Esophagus muscularis mucosa (tissue), 4 donors: ENCODE results near the gene PACSIN1. TPM values are rescaled to one million over a fixed set of nuclear protein-coding genes. Genes with fewer than 3 reads are reported as not detected.

Experiments used
- DNase-seq: peaks from one replicate; pipeline ENCODE4 v3.0.0-alpha.2; 2017; ENCODE audit errors: extremely low spot score
- H3K27ac ChIP-seq, 4 donors: fragments of 200-600 bp; sonication (generic); replicated peaks in 1 of 4; 1 replicate in 3 of 4; 2 replicates in 1 of 4; pipeline ENCODE4 v1.5.1; 2016 to 2019; ENCODE audit warnings: mild to moderate bottlenecking in 1 of 4
- H3K27me3 ChIP-seq, 4 donors: fragments of 200-600 bp; sonication (generic); one replicate each; pipeline versions ENCODE4 v1.5.1 to v1.6.0; 2016 to 2019
- H3K36me3 ChIP-seq, 4 donors: fragments of 200-600 bp; sonication (generic); one replicate each; pipeline ENCODE4 v1.5.1; 2016 to 2019
- H3K4me1 ChIP-seq, 4 donors: fragments of 200-600 bp; sonication (generic); one replicate each; pipeline ENCODE4 v1.5.1; 2016 to 2019
- H3K4me3 ChIP-seq, 4 donors: fragments of 200-600 bp; sonication (generic); 1 replicate in 2 of 4; 2 replicates in 2 of 4; pipeline ENCODE4 v1.5.1; 2016 to 2019; ENCODE audit warnings: mild to moderate bottlenecking in 4 of 4, moderate library complexity in 1 of 4
- H3K9me3 ChIP-seq, 4 donors: fragments of 200-600 bp; sonication (generic); 1 replicate in 3 of 4; 2 replicates in 1 of 4; pipeline ENCODE4 v1.5.1; 2016 to 2019
- EP300 ChIP-seq: sonication (generic); formaldehyde crosslinking; IDR thresholded peaks from one replicate; pipeline ENCODE4 v1.6.1; 2017; ENCODE audit warnings: antibody characterized with exemption
- POLR2A ChIP-seq: fragments of 450-650 bp; IDR thresholded peaks from one replicate; pipeline ENCODE4 v1.6.1; 2017; ENCODE audit warnings: antibody characterized with exemption, moderate library complexity, mild to moderate bottlenecking, low read depth
- POLR2AphosphoS5 ChIP-seq, 2 donors: sonication (generic); formaldehyde crosslinking; IDR thresholded peaks; one replicate each; pipeline ENCODE4 v1.6.1; 2017; ENCODE audit warnings: antibody characterized with exemption in 2 of 2
- WGBS: methylation state at CpG from one replicate; pipeline ENCODE4 v1.1.5; 2018; 5-methylcytosine and 5-hydroxymethylcytosine counted together
- intact Hi-C: fragments of 100-400 bp; cut with DNase I; formaldehyde crosslinking; loops from one replicate; pipeline ENCODE4 v1.15.1; 2023
- total RNA-seq, 4 donors: library from RNA; depleted of rRNA; stranded (reverse); fragments of >200 nt; gene quantifications; one replicate each; pipeline versions ENCODE4 v1.1.0 to v1.2.1, GENCODE V29; 2016
- TF ChIP-seq, protein P1 (sequence below), 3 experiments: fragments of 200-600 bp in 2 of 3; fragments of 450-650 bp in 1 of 3; sonication (generic) in 2 of 3; IDR thresholded peaks; one replicate each; pipeline ENCODE4 v1.5.1; 2017 to 2019; ENCODE audit warnings: antibody characterized with exemption in 3 of 3, mild to moderate bottlenecking in 2 of 3, moderate library complexity in 1 of 3

PACSIN1 gene
- total RNA-seq, 4 donors from 2014 or later, result 0.42 to 2.3 (median 1.7) TPM

DNA sequence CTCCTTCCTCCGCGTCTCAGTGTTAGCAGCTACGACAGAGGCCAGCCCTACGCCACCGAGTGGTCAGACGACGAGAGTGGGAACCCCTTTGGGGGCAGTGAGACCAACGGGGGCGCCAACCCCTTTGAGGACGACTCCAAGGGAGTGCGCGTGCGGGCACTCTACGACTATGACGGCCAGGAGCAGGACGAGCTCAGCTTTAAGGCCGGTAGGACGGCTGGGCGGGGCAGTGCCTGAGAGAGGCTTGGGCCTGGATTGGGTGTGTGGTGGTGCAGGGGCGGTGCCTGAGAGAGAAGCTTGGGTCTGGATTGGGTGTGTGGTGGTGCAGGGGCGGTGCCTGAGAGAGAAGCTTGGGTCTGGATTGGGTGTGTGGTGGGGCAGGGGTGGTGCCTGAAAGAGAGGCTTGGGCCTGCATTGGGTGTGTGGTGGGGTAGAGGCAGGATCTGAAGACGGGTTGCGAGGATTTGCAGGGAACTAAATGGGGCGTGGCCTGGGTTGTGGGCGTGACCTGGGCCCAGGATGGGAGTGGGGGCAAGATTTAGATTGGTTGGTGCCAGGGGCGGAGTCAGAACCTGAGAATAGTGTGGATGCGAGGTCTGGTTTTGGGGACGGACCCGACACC, 65.8 kb downstream of the PACSIN1 start:
- Histone ChIP-seq H3K4me3 (peak overlapping the region in 2 of 4 donors; percentile 10 to 17), H3K27ac (no peak overlapping the region)

GRCh38 chr6:34532230-34532629, 66.4 kb downstream of the PACSIN1 start:
- no peak for DNase-seq
- Histone ChIP-seq H3K9me3 (no peaks in the 10 kb centered on the region), H3K4me1 (peaks cover 0 to 5% (median 3%) of the 10 kb centered on the region in 4 donors), H3K27ac (no peak overlapping the region), H3K27me3 (no peaks in the 10 kb centered on the region), H3K4me3 (peak overlapping the region in 1 of 4 donors; percentile 10), H3K36me3 (no peaks in the 10 kb centered on the region)
- 71% methylated on average over 15 of the region's 15 CpGs for WGBS
- TF ChIP-seq, protein P1, sequence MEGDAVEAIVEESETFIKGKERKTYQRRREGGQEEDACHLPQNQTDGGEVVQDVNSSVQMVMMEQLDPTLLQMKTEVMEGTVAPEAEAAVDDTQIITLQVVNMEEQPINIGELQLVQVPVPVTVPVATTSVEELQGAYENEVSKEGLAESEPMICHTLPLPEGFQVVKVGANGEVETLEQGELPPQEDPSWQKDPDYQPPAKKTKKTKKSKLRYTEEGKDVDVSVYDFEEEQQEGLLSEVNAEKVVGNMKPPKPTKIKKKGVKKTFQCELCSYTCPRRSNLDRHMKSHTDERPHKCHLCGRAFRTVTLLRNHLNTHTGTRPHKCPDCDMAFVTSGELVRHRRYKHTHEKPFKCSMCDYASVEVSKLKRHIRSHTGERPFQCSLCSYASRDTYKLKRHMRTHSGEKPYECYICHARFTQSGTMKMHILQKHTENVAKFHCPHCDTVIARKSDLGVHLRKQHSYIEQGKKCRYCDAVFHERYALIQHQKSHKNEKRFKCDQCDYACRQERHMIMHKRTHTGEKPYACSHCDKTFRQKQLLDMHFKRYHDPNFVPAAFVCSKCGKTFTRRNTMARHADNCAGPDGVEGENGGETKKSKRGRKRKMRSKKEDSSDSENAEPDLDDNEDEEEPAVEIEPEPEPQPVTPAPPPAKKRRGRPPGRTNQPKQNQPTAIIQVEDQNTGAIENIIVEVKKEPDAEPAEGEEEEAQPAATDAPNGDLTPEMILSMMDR (IDR thresholded peaks at IDR 0.05), result no peak
- TF ChIP-seq EP300, result no peak
- no peak for TF ChIP-seq POLR2AphosphoS5 (IDR thresholded peaks at IDR 0.05)
- no peak for TF ChIP-seq POLR2A
- intact Hi-C loops, result no loop called here

More for the DNA sequence above, 65.8 kb downstream of the PACSIN1 start:
- intact Hi-C loops, result no loop called here
- TF ChIP-seq POLR2AphosphoS5 (IDR thresholded peaks at IDR 0.05), result peak in 1 of 2 donors; percentile 54
- TF ChIP-seq POLR2A, result no peak
- Histone ChIP-seq H3K9me3 (no peaks in the 10 kb centered on the region), H3K27me3 (no peaks in the 10 kb centered on the region), H3K36me3 (no peaks in the 10 kb centered on the region), H3K4me1 (peaks cover 1 to 9% (median 7%) of the 10 kb centered on the region in 4 donors)
- DNase-seq, result no peak
- WGBS, result 74% methylated on average over 23 of the region's 29 CpGs

- H3K9me3 ChIP-seq, result no peaks in the 10 kb centered on the region
- no peak for DNase-seq
- intact Hi-C loops, result no loop called here
- no peaks in the 10 kb centered on the region for H3K36me3 ChIP-seq
- H3K4me1 ChIP-seq, result no peaks in the 10 kb centered on the region
- H3K27me3 ChIP-seq, result no peaks in the 10 kb centered on the region
- WGBS, result 82% methylated on average over 6 of the region's 6 CpGs
- H3K4me3 ChIP-seq, result no peak overlapping the region
- no peak for TF ChIP-seq POLR2AphosphoS5 (IDR thresholded peaks at IDR 0.05)
- TF ChIP-seq, protein P1 (IDR thresholded peaks at IDR 0.05), result no peak
- no peak for TF ChIP-seq EP300
- TF ChIP-seq POLR2A, result no peak
- no peak overlapping the region for H3K27ac ChIP-seq
Observed at GRCh38 chr6:34534146-34534545, 68.3 kb downstream of the PACSIN1 start.

DNA sequence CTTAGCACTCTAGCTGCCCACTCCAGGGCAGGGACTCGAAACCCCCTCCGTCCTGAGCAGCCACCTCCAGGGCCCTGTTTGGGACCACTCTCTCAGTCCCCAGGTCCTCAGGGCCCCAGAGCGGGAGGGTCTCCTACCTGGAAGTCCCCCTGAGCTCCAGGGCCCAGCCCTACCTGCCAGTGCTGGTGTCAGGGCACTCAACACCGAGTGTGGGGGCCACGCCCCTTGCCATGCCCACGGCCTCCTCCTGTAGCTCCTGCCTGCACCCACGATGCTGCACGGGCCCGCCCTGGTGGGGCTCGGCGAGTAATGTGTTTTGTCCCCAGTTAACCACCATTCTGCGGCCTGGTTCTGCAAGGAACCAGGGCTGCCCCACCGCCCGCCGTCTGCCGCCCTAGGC, 68.8 kb downstream of the PACSIN1 start:
- DNase-seq, result no peak
- Histone ChIP-seq H3K4me1 (no peaks in the 10 kb centered on the region), H3K27ac (no peak overlapping the region), H3K9me3 (no peaks in the 10 kb centered on the region), H3K4me3 (no peak overlapping the region), H3K36me3 (no peaks in the 10 kb centered on the region), H3K27me3 (no peaks in the 10 kb centered on the region)
- TF ChIP-seq POLR2AphosphoS5 (IDR thresholded peaks at IDR 0.05) (no peak), EP300 (no peak), POLR2A (no peak)
- TF ChIP-seq, protein P1 (IDR thresholded peaks at IDR 0.05), result no peak
- intact Hi-C loops, result no loop called here
- WGBS, result 98% methylated on average over 10 of the region's 16 CpGs

DNA sequence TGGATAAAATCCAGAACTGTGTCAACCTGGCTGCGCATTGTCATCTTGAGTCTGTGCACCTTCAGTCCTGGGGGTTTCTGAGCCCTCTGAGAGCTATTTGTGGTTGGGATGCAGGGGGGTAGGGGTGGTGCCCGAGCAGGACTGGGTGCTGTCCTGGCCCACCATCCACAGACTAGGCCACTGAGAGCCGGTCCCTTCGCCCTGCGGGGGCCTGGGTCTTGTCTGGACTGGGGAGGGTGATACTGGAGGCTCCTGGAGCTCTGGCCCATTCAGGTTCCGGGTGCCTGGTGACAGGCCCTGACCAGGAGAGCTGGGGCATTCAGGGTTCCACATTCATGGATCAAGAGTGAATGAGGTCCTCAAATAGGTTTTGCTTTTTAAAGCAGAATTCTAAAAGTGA, 69.3 kb downstream of the PACSIN1 start:
- Histone ChIP-seq H3K9me3 (no peaks in the 10 kb centered on the region), H3K4me1 (no peaks in the 10 kb centered on the region), H3K36me3 (no peaks in the 10 kb centered on the region), H3K27ac (no peak overlapping the region), H3K27me3 (no peaks in the 10 kb centered on the region), H3K4me3 (no peak overlapping the region)
- TF ChIP-seq POLR2AphosphoS5 (IDR thresholded peaks at IDR 0.05), result no peak
- TF ChIP-seq, protein P1 (IDR thresholded peaks at IDR 0.05), result no peak
- no peak for DNase-seq
- intact Hi-C loops, result no loop called here
- WGBS, result 91% methylated on average over 6 of the region's 6 CpGs
